GM12801 (cell line): Measurements from ENCODE around the gene LPCAT4.

Experiments used
- CTCF ChIP-seq: IDR thresholded peaks from one replicate; pipeline ENCODE4 v1.5.1; 2011; ENCODE audit warnings: control low read depth; ENCODE audit not compliant: insufficient read length; ENCODE audit errors: extremely low read depth

Gene LPCAT4

GRCh38 chr15:34331809-34332208 lies 35.2 kb downstream of the LPCAT4 start:
- TF ChIP-seq CTCF = no peak

- TF ChIP-seq CTCF = no peak
Measured at GRCh38 chr15:34330279-34330678, 36.7 kb downstream of the LPCAT4 start.

GRCh38 chr15:34329006-34329405 lies 38.0 kb downstream of the LPCAT4 start:
- TF ChIP-seq CTCF = no peak

GRCh38 chr15:34327906-34328305 lies 39.1 kb downstream of the LPCAT4 start:
- no peak for TF ChIP-seq CTCF

GRCh38 chr15:34325368-34325767 lies 41.6 kb downstream of the LPCAT4 start:
- no peak for TF ChIP-seq CTCF

- TF ChIP-seq CTCF = no peak
Measured at GRCh38 chr15:34324933-34325332, 42.1 kb downstream of the LPCAT4 start.

- TF ChIP-seq CTCF = no peak
Measured at GRCh38 chr15:34323217-34323616, 43.8 kb downstream of the LPCAT4 start.
